Karpas-422 (cell line): ENCODE data around the gene RFX2. TPM values are rescaled to one million over a fixed set of nuclear protein-coding genes. Genes with fewer than 3 reads are reported as not detected.

ENCODE experiments used
- DNase-seq: peaks from one replicate; pipeline ENCODE4 v3.0.0-alpha.2; 2015
- H2AFZ ChIP-seq: fragments of 200-600 bp; sonication (generic); 2 replicates; pipeline ENCODE4 v1.6.1; 2014; ENCODE audit warnings: antibody characterized with exemption, low read length, mixed read lengths
- H3K27ac ChIP-seq: fragments of 200-600 bp; sonication (generic); 2 replicates; pipeline ENCODE4 v1.5.1; 2014; ENCODE audit warnings: mild to moderate bottlenecking, low read length, moderate library complexity
- H3K27me3 ChIP-seq: fragments of 200-600 bp; sonication (generic); 2 replicates; pipeline ENCODE4 v1.6.1; 2014; ENCODE audit warnings: low read length, mixed read lengths
- H3K36me3 ChIP-seq: fragments of 200-600 bp; sonication (generic); 2 replicates; pipeline ENCODE4 v1.6.1; 2014; ENCODE audit warnings: low read length, mixed read lengths; ENCODE audit not compliant: insufficient read depth
- H3K4me1 ChIP-seq: fragments of 200-600 bp; sonication (generic); 2 replicates; pipeline ENCODE4 v1.6.1; 2014; ENCODE audit warnings: mild to moderate bottlenecking, low read length, mixed read lengths
- H3K4me2 ChIP-seq: fragments of 200-600 bp; sonication (generic); 2 replicates; pipeline ENCODE4 v1.6.1; 2014; ENCODE audit warnings: low read length, low read depth, mild to moderate bottlenecking; ENCODE audit not compliant: poor library complexity, severe bottlenecking
- H3K4me3 ChIP-seq: fragments of 200-600 bp; sonication (generic); 2 replicates; pipeline ENCODE4 v1.5.1; 2014; ENCODE audit warnings: mild to moderate bottlenecking, antibody characterized with exemption, low read length, mixed read lengths
- H3K79me2 ChIP-seq: fragments of 200-600 bp; sonication (generic); 2 replicates; pipeline ENCODE4 v1.6.1; 2014; ENCODE audit warnings: mild to moderate bottlenecking, low read length, mixed read lengths
- H3K9ac ChIP-seq: fragments of 200-600 bp; sonication (generic); 2 replicates; pipeline ENCODE4 v1.6.0; 2014; ENCODE audit warnings: low read length
- H3K9me2 ChIP-seq: fragments of 200-600 bp; sonication (generic), shearing (Covaris generic); replicated peaks from 2 replicates; pipeline ENCODE4 v1.6.0; 2014; ENCODE audit warnings: mild to moderate bottlenecking, low read length, moderate library complexity; ENCODE audit not compliant: insufficient read depth
- H3K9me3 ChIP-seq: fragments of 300-700, 200-600 bp; sonication (generic); 2 replicates; pipeline ENCODE4 v1.6.1; 2014; ENCODE audit warnings: low read length, mixed read lengths
- H4K20me1 ChIP-seq: fragments of 200-600 bp; sonication (generic); 2 replicates; pipeline ENCODE4 v1.6.1; 2014; ENCODE audit warnings: mild to moderate bottlenecking, antibody characterized with exemption, low read length, low read depth; ENCODE audit not compliant: insufficient read depth
- total RNA-seq: library from RNA; depleted of rRNA; stranded (reverse); fragments of >200 nt; shearing (Covaris generic); gene quantifications from 2 replicates; pipeline ENCODE4 v1.2.3, GENCODE V29; 2014; ENCODE audit warnings: low replicate concordance

RFX2 gene
- total RNA-seq, 1 experiment from 2014 or later, result 6.4 TPM

DNA sequence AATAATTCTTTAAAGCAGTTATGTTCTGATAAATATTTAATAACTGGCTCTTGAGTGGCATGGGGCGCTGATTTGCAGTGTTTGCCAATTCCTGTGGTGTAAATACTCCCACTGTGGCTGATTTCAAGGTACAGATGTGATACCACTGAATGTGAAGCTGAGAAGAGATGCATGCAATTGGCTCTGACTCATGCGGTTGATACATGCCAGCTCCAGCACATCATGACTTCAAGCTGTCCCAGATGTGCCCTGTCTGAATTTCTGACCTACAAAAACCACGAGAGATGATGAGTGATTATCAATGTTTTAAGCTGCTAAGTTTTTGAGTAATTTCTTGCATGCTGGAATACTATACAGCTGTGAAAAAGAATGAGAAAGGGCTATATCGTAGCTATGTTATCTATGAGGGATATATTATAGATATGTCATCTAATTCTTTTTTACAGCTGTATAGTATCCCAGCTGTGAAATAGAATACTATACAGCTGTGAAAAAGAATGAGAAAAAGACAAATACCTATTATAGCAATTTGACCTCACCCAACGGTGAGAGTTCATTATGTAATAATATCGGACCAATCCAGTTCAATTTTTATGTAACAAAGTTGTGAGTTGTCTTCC is 17.5 kb upstream of the RFX2 start:
- H3K4me3 ChIP-seq, result no peak overlapping the region
- DNase-seq, result no peak
- H3K79me2 ChIP-seq, result no peaks in the 10 kb centered on the region
- H2AFZ ChIP-seq, result no peak overlapping the region
- no peaks in the 10 kb centered on the region for H3K9me2 ChIP-seq
- no peak overlapping the region for H3K27ac ChIP-seq
- no peak overlapping the region for H3K9ac ChIP-seq
- no peaks in the 10 kb centered on the region for H3K36me3 ChIP-seq
- H3K9me3 ChIP-seq, result no peaks in the 10 kb centered on the region
- no peak overlapping the region for H3K4me2 ChIP-seq
- no peaks in the 10 kb centered on the region for H4K20me1 ChIP-seq
- H3K27me3 ChIP-seq, result no peaks in the 10 kb centered on the region
- H3K4me1 ChIP-seq, result no peaks in the 10 kb centered on the region

DNA sequence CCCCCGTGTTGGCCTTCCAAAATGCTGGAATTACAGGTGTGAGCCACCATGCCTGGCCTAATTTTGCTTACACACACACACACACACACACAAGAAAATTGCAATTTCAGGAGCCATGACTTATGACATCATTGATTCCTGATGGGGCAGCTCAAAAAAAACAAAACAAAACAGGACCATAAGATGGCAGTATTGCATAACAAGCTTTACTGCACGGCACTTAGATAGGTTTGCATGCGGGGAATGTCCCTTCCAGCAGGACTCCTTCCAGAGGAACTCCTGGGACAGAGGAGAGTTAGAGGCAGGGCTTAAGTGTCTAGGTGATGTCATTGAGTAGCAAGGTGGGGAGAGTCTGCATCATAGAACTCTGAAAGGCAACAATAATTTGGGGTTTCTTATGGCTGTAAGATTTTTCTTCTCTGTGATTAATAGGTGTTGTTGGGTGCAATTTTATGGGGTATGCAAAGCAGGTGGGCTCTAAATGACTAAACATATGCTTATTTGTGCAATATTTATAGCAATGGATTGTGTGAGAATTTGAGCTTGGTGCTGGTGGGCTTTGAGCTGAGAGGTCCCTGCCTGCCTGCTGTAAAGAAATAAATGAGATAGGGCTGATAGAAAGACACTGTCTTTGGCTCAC is 16.2 kb upstream of the RFX2 start:
- no peaks in the 10 kb centered on the region for H3K79me2 ChIP-seq
- no peaks in the 10 kb centered on the region for H4K20me1 ChIP-seq
- H3K27me3 ChIP-seq, result no peaks in the 10 kb centered on the region
- H3K27ac ChIP-seq, result no peak overlapping the region
- H3K9me3 ChIP-seq, result no peaks in the 10 kb centered on the region
- no peaks in the 10 kb centered on the region for H3K4me1 ChIP-seq
- H2AFZ ChIP-seq, result no peak overlapping the region
- H3K36me3 ChIP-seq, result no peaks in the 10 kb centered on the region
- no peaks in the 10 kb centered on the region for H3K9me2 ChIP-seq
- H3K4me2 ChIP-seq, result no peak overlapping the region
- no peak overlapping the region for H3K9ac ChIP-seq
- peak; percentile 84 for DNase-seq
- no peak overlapping the region for H3K4me3 ChIP-seq

DNA sequence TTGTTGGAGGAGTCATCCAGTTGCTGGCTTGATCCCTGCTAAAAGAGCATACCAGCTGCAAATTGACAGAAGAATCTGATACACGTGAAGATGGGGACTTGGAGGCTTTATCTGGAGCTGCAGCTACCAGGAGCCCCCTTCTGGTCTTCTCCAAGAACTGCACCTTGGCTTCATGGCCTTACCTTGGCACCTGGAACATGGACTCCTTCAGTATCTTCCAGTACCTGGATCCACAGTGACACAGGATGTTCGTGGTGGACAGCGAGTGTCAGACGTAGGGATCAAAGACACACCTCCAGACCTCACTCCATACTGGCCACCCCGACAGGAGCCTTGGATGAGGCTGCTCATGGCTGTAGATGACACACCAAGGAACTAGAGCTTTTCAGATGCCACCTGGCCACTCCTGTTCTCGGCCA is 15.3 kb upstream of the RFX2 start:
- H3K9ac ChIP-seq, result no peak overlapping the region
- H3K36me3 ChIP-seq, result no peaks in the 10 kb centered on the region
- peak; percentile 91 for DNase-seq
- H3K4me3 ChIP-seq, result no peak overlapping the region
- H2AFZ ChIP-seq, result no peak overlapping the region
- H3K27ac ChIP-seq, result no peak overlapping the region
- no peak overlapping the region for H3K4me2 ChIP-seq
- no peaks in the 10 kb centered on the region for H3K9me2 ChIP-seq
- H3K9me3 ChIP-seq, result no peaks in the 10 kb centered on the region
- no peaks in the 10 kb centered on the region for H3K79me2 ChIP-seq
- H4K20me1 ChIP-seq, result no peaks in the 10 kb centered on the region
- H3K27me3 ChIP-seq, result no peaks in the 10 kb centered on the region
- H3K4me1 ChIP-seq, result no peaks in the 10 kb centered on the region

DNA sequence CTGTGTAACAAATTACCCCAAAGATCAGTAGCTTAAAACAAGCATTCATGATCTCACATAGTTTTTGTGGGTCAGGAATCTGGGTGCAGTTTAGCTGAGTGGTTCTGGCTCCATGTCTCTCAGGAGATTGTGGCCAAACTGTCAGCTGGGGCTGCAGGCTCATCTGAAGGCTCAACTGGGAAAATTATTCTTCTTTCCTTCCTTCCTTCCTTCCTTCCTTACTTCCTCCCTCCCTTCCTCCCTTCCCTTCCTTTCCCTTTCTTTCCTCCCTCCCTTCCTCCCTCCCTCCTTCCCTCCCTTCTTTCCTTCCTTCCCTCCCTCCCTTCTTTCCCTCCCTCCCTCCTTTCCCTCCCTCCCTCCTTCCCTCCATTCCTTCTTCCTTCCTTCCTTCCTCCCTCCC is 8.7 kb upstream of the RFX2 start:
- no peak for DNase-seq
- Histone ChIP-seq H3K4me2 (no peak overlapping the region), H3K9me3 (no peaks in the 10 kb centered on the region), H3K27me3 (no peaks in the 10 kb centered on the region), H3K27ac (no peak overlapping the region), H4K20me1 (no peaks in the 10 kb centered on the region), H2AFZ (no peak overlapping the region), H3K9ac (no peak overlapping the region), H3K4me1 (no peaks in the 10 kb centered on the region), H3K9me2 (no peaks in the 10 kb centered on the region), H3K79me2 (no peaks in the 10 kb centered on the region), H3K4me3 (no peak overlapping the region), H3K36me3 (no peaks in the 10 kb centered on the region)

GRCh38 chr19:6118043-6118442 is 7.7 kb upstream of the RFX2 start:
- DNase-seq, result no peak

GRCh38 chr19:6117534-6117933 is 7.2 kb upstream of the RFX2 start:
- H3K4me1 ChIP-seq, result no peaks in the 10 kb centered on the region
- H3K27me3 ChIP-seq, result no peaks in the 10 kb centered on the region

More at GRCh38 chr19:6118043-6118442, 7.7 kb upstream of the RFX2 start:
- no peak overlapping the region for H3K27ac ChIP-seq
- no peak overlapping the region for H3K4me2 ChIP-seq
- H3K4me1 ChIP-seq, result no peaks in the 10 kb centered on the region
- H3K36me3 ChIP-seq, result no peaks in the 10 kb centered on the region
- H3K79me2 ChIP-seq, result no peaks in the 10 kb centered on the region
- H2AFZ ChIP-seq, result no peak overlapping the region
- no peaks in the 10 kb centered on the region for H3K27me3 ChIP-seq
- no peak overlapping the region for H3K4me3 ChIP-seq
- no peaks in the 10 kb centered on the region for H3K9me2 ChIP-seq
- H3K9ac ChIP-seq, result no peak overlapping the region
- H4K20me1 ChIP-seq, result no peaks in the 10 kb centered on the region
- H3K9me3 ChIP-seq, result no peaks in the 10 kb centered on the region

DNA sequence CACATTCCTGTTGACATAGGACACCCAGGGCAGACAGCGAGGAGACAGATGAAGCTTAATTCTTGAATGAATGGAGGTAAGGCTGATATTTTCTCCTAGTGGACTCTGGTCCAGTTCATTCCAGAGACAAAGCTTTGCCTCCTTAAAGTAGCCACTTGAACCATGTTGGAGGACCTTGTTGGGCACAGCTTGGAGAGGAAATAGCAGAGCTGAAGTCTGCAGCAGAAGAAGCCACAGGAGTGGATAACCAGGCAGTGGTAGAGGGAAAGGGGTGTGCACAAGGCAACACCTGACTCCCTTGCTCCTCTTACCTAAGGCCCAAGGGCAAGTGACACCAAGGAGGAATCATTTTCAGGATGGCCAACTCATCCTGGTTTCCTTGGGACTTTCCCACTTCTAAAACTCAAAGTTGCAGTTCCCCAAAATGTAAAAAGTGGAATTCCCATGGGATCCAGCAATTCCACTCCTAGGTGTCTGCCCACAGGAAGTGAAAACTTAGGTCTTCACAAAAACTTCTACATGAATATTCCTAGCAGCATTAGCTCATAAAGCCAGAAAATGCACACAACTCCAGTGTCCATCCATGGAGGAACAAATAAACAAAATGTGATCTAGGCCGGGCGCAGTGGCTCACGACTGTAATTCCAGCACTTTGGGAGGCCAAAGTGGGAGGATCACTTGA is 6.6 kb upstream of the RFX2 start:
- Histone ChIP-seq H3K79me2 (no peaks in the 10 kb centered on the region), H4K20me1 (no peaks in the 10 kb centered on the region), H3K4me3 (no peak overlapping the region), H3K27me3 (no peaks in the 10 kb centered on the region), H3K9ac (no peak overlapping the region), H3K4me2 (no peak overlapping the region), H2AFZ (no peak overlapping the region), H3K9me2 (no peaks in the 10 kb centered on the region), H3K9me3 (no peaks in the 10 kb centered on the region), H3K27ac (no peak overlapping the region), H3K4me1 (no peaks in the 10 kb centered on the region), H3K36me3 (no peaks in the 10 kb centered on the region)
- no peak for DNase-seq

More at GRCh38 chr19:6117534-6117933, 7.2 kb upstream of the RFX2 start:
- no peak overlapping the region for H3K4me2 ChIP-seq
- DNase-seq, result no peak
- H3K27ac ChIP-seq, result no peak overlapping the region
- no peaks in the 10 kb centered on the region for H4K20me1 ChIP-seq
- no peaks in the 10 kb centered on the region for H3K79me2 ChIP-seq
- no peaks in the 10 kb centered on the region for H3K36me3 ChIP-seq
- H3K9me3 ChIP-seq, result no peaks in the 10 kb centered on the region
- no peak overlapping the region for H3K9ac ChIP-seq
- no peak overlapping the region for H2AFZ ChIP-seq
- no peaks in the 10 kb centered on the region for H3K9me2 ChIP-seq
- H3K4me3 ChIP-seq, result no peak overlapping the region

DNA sequence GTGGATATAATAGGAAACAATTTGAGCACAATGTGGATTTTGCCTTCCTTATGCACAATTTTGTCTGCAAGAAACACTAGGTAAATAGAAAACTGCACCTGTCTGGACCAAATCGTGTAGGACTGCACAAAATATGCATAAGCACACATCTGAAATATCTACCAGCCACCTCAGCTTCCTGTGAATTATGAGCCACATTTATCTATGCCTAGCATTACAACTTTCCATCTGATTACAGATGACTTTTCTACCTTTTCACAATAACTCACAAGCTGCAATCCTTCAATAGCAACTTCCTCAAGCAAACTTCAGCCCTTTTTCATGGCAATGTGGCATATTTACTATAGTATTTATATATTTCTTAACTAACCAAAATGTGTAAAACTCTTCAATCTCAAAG is 5.7 kb upstream of the RFX2 start:
- Histone ChIP-seq H4K20me1 (no peaks in the 10 kb centered on the region), H3K9ac (no peak overlapping the region), H3K27ac (no peak overlapping the region), H3K4me1 (no peaks in the 10 kb centered on the region), H3K9me2 (no peaks in the 10 kb centered on the region), H3K4me2 (no peak overlapping the region), H3K9me3 (no peaks in the 10 kb centered on the region), H3K79me2 (no peaks in the 10 kb centered on the region), H2AFZ (no peak overlapping the region), H3K36me3 (no peaks in the 10 kb centered on the region), H3K4me3 (no peak overlapping the region), H3K27me3 (no peaks in the 10 kb centered on the region)
- no peak for DNase-seq
